Erythroblast (primary cell): ENCODE measurements around the gene TRMT2A.

ENCODE experiments used
- DNase-seq, 2 experiments: peaks; one replicate each; lab custom pipeline; 2025; lab: John Stamatoyannopoulos, UW
- GATA1 ChIP-seq: IDR thresholded peaks from 2 replicates; pipeline ENCODE4 v1.6.1; 2011; ENCODE audit warnings: low read depth, mild to moderate bottlenecking, control low read depth, low read length, moderate library complexity
- POLR2A ChIP-seq: IDR thresholded peaks from 2 replicates; pipeline ENCODE4 v1.6.1; 2011; ENCODE audit warnings: mild to moderate bottlenecking, low read length

Gene TRMT2A

DNA sequence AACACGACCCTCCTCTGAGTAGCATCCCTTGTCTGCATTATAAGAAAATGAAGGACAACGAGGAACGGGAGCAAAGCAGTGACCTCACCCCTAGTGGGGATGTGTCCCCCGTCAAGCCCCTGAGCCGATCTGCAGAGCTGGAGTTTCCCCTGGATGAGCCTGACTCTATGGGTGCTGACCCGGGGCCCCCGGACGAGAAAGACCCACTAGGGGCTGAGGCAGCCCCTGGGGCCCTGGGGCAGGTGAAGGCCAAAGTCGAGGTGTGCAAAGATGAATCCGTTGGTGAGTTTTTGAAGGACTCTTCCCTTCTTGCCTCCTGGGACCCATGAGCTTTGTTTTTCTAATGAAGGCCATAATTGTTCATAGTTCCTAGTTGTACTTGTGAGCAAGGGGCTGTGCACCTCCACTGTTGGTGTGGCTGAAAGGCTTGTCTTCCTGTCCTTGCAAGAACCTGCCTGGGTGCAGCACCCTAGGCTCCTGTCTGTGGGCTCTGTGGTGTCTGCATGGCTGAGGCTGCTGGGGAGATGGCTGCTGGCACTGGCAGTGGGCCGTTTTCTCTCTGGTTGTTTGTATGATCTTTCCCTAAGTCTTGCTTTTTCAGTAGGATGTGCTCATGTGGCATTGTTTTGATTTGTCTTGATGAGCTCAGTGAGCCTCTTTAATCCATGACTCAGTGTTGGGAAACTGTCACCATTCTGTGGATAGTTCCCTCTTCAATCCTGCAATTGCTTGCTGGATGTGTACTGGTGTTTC lies 26.9 kb downstream of the TRMT2A start:
- no peak for DNase-seq
- no peak for TF ChIP-seq POLR2A
- no peak for TF ChIP-seq GATA1

DNA sequence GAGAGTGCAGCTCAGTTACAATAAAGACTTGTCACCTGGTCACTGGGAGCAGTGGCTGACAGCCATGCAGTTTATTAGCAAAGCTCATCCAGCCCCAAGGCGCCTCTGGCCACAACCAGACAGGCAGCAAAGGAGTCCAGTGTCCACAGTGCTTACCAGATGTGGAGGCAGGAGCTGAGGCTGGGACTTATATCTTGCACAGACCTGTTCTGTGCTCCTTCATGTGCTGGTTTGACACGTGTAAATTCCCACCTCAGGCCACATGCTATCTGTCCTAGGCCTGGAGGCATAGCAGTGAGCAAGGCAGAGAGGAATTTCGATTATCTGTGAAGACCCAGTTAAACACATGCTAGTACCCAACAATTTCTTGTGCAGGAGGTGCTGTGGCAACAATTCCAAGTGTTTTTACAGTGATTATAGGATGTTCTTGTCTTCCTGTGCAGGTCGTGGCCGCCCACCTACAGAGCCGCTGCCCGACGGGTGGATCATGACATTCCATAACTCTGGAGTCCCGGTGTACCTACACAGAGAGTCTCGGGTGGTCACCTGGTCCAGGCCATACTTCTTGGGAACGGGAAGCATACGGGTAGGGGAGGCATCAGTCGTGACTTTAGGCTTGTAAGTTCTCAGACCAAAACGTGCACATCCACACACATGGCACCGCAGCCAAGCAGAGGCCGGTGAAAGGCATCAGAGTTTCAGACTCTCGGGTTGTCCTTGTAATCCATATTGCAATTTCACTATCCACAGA lies 27.6 kb downstream of the TRMT2A start:
- DNase-seq, result no peak
- TF ChIP-seq GATA1 (no peak), POLR2A (no peak)

GRCh38 chr22:20088263-20088648 lies 28.8 kb downstream of the TRMT2A start:
- no peak for DNase-seq
- TF ChIP-seq GATA1 (no peak), POLR2A (no peak)

- no peak for TF ChIP-seq GATA1
- no peak for TF ChIP-seq POLR2A
- DNase-seq, result no peak
Observed at GRCh38 chr22:20087319-20088262, 29.4 kb downstream of the TRMT2A start.

DNA sequence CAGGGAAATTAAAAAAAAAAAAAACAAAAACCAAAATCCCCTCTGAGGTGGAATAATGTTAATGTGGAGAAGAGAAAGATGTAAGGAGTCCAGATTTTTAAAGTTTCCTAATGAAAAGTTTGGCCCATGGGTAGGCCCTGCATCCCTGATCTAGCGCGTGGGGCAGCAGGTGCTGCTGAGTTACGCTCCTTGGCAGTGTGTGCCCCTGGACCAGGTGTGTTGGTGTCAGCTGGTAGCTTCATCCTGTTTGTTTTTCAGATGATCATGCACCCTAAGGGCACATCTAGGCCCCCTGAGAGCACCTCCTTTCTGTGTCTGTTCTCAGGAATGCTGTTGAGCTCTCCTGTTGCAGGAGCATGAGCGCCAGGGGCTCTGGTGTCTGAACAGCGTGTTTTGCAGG lies 30.3 kb downstream of the TRMT2A start:
- DNase-seq, result no peak
- TF ChIP-seq GATA1 (no peak), POLR2A (no peak)

DNA sequence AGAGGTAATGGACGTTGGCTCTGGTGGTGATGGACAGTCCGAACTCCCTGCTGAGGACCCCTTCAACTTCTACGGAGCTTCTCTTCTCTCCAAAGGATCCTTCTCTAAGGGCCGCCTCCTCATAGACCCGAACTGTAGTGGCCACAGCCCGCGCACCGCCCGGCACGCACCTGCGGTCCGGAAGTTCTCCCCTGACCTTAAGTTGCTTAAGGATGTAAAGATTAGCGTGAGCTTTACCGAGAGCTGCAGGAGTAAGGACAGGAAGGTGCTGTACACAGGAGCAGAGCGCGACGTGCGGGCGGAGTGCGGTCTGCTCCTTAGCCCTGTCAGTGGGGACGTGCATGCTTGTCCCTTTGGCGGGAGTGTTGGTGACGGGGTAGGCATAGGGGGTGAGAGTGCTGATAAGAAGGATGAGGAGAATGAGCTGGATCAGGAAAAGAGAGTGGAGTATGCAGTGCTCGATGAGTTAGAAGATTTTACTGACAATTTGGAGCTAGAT lies 30.9 kb downstream of the TRMT2A start:
- DNase-seq, result no peak
- TF ChIP-seq GATA1 (no peak), POLR2A (no peak)

DNA sequence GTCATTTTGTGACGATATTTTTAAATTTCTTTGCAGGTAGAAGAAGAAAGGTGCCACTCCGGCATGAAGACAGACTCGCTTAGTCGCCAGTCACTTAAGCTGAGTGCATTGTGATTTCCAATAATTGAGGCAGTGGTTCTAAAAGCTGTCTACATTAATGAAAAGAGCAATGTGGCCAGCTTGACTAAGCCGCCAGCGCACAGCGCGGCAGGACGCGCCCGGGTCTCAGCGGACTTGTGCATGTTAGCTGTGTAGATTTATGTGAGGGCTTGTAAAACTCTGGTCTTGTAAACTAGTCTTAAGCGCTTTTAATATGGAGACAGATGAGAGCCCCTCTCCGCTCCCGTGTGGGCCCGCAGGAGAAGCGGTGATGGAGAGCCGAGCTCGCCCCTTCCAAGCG lies 31.4 kb downstream of the TRMT2A start:
- no peak for DNase-seq
- no peak for TF ChIP-seq POLR2A

DNA sequence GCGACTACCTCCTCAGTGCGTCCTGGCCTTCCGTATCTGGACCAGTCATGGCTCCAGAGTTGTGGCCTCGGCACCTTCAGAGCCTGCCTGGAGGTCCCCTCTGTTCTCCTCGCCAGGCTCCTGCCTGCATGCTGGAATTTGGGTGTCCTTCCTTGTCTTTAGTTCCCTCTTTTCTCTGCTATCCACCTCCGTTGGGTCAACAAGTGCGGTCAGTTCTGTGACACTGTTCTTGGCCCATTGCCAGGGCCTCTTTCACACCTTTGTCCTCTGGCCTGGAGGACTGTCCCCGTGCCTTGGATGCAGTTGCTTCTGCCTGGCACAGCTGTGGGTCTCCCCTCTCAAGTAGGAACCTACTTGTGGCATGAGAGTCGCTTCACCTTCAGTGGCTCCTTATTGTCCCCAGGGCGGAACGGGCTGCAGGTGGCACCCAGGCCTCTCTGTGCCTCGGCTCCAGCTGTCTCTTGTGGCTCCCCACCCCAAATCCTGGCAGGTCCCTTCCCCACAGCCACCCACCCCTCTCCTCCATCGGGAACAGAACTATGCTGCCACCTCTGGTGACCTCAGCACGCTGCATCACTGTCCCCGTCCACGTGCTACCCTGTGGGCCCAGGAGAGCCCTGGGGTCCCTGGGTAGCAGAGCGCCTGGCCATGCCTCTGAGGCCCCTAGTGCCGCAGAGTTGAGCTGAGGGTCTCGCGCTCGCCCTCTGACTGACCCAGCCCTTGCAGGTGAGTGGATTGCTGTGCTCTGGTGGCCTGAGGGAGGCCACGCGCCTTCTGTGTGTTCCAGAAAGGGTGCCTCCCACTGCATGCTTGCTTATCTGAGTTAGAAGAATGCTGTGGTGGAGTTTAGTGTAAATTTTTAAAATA lies 32.2 kb downstream of the TRMT2A start:
- DNase-seq, result peak; percentile 36 to 43
- TF ChIP-seq POLR2A (no peak), GATA1 (no peak)

DNA sequence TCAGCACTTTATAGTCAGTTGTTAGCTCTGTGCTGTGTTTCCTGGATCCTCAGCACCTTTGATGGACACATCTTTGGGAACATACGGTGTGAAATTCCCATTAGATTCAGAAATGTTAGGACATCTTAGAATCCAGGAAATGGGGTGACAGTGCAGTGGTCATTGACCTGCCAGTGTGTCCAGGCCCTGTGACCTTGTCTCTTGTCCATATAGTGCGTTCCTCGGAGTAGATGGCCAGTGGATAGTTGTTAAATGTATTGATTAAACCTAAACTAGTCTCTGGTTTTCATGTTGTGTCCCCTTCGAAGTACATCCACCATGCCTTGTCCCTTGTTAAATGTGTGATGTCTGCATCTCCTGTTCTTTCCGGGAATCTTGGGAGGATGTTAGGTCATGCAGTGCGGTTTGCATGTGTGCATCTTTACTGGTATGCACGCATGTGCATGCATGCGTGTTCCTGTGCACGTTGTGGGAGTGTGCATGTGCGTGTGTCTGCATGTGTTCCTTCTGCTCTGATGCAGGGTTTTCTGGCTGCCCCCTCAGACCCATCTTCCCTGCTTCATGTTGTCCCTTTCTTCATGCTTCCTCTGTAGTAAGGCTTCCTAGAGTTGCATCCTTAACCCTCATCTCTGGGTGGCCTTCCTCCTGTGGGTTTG lies 33.0 kb downstream of the TRMT2A start:
- no peak for DNase-seq
- no peak for TF ChIP-seq GATA1
- no peak for TF ChIP-seq POLR2A

- TF ChIP-seq POLR2A (no peak), GATA1 (no peak)
- DNase-seq, result no peak
Observed at GRCh38 chr22:20083157-20083890, 33.7 kb downstream of the TRMT2A start.

GRCh38 chr22:20080776-20081654 lies 36.0 kb downstream of the TRMT2A start:
- TF ChIP-seq GATA1, result no peak
- TF ChIP-seq POLR2A, result no peak
- DNase-seq, result peak; percentile 64 to 66
